ENCODE measurements around the gene TAS2R8. TPM values are rescaled to one million over a fixed set of nuclear protein-coding genes. Genes with fewer than 3 reads are reported as not detected.

The TAS2R8 gene
- total RNA-seq, 1 experiment from 2014 or later, result not detected

DNA sequence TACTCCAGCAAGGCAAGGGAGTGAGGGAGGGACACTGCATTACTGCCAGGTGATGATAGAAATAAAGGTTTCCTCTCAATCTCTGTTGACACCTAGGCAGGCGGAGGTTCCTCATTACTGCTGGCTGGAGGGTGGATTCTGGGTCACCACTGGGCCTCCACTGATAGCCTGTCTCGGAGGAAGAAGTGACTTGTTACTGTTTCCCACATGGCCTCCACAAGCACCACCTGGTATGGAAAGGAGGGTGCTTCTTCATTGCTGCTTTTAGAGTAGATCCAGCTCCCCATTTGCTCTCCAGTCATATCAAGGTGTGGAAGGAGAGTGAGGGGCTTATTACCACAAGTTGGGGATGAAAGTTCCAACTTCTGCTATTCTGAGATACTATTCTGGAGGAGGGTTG lies 35.8 kb upstream of the TAS2R8 start:
- RAD21 ChIA-PET (ENCODE audit: low non-redundant PET in 1 of 2, low total read pairs in 2 of 2, uncharacterized antibody in 2 of 2, unreplicated experiment in 2 of 2), result no interaction called here

More for the DNA sequence above, 35.8 kb upstream of the TAS2R8 start:
- H3K27ac ChIP-seq (ENCODE audit: low read depth, low read length), result no peak overlapping the region
- no peak overlapping the region for H2AFZ ChIP-seq (ENCODE audit: low read depth, low read length, poor library complexity, severe bottlenecking)
- ATAC-seq (no peak), DNase-seq (ENCODE audit: low read depth, low spot score) (no peak)
- CTCF ChIA-PET, result no interaction called here
- no peaks in the 10 kb centered on the region for H3K79me2 ChIP-seq (ENCODE audit: insufficient read depth, low read length)
- no peaks in the 10 kb centered on the region for H3K9me2 ChIP-seq (ENCODE audit: insufficient read depth)
- no peak overlapping the region for H3K4me3 ChIP-seq (replicated peaks in 1 of 2; ENCODE audit: low read depth in 1 of 2, low read length in 2 of 2)
- no peaks in the 10 kb centered on the region for H3K27me3 ChIP-seq (ENCODE audit: insufficient read depth, low read length)
- no peaks in the 10 kb centered on the region for H3K9me3 ChIP-seq (ENCODE audit: control insufficient read depth in 1 of 2, insufficient read depth in 1 of 2, low read depth in 1 of 2, low read length in 2 of 2)
- H4K20me1 ChIP-seq (ENCODE audit: insufficient read depth), result no peaks in the 10 kb centered on the region
- H3K9ac ChIP-seq (ENCODE audit: low read length), result no peak overlapping the region
- no peaks in the 10 kb centered on the region for H3K36me3 ChIP-seq (ENCODE audit: control insufficient read depth in 1 of 2, insufficient read depth in 2 of 2, low read length in 2 of 2)
- BruUV-seq (replicated peaks), result no TSS peak
- H3K4me1 ChIP-seq (ENCODE audit: control insufficient read depth in 1 of 2, insufficient read depth in 2 of 2, low read length in 2 of 2), result no peaks in the 10 kb centered on the region
- H3K4me2 ChIP-seq (ENCODE audit: low read length), result no peak overlapping the region
- TF ChIP-seq SRF (IDR thresholded peaks at IDR 0.05; ENCODE audit: low read depth) (no peak), CBX3 (IDR thresholded peaks at IDR 0.05; ENCODE audit: low read depth) (no peak), JUND (IDR thresholded peaks at IDR 0.05) (no peak), SIN3A (IDR thresholded peaks at IDR 0.05; ENCODE audit: low read depth) (no peak), RAD21 (IDR thresholded peaks at IDR 0.05; ENCODE audit: low read depth) (no peak), POLR2A (IDR thresholded peaks at IDR 0.05; ENCODE audit: borderline replicate concordance, extremely low read depth, insufficient read depth, insufficient read length) (no peak), SP1 (IDR thresholded peaks at IDR 0.05; ENCODE audit: low read depth) (no peak), EGR1 (IDR thresholded peaks at IDR 0.05; ENCODE audit: low read depth) (no peak), EZH2phosphoT487 (IDR thresholded peaks at IDR 0.05; ENCODE audit: borderline replicate concordance) (no peak)
- TF ChIP-seq, protein P1, sequence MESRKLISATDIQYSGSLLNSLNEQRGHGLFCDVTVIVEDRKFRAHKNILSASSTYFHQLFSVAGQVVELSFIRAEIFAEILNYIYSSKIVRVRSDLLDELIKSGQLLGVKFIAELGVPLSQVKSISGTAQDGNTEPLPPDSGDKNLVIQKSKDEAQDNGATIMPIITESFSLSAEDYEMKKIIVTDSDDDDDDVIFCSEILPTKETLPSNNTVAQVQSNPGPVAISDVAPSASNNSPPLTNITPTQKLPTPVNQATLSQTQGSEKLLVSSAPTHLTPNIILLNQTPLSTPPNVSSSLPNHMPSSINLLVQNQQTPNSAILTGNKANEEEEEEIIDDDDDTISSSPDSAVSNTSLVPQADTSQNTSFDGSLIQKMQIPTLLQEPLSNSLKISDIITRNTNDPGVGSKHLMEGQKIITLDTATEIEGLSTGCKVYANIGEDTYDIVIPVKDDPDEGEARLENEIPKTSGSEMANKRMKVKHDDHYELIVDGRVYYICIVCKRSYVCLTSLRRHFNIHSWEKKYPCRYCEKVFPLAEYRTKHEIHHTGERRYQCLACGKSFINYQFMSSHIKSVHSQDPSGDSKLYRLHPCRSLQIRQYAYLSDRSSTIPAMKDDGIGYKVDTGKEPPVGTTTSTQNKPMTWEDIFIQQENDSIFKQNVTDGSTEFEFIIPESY (IDR thresholded peaks at IDR 0.05; ENCODE audit: extremely low read depth, insufficient replicate concordance, low read length), result no peak
- TF ChIP-seq, protein P2, sequence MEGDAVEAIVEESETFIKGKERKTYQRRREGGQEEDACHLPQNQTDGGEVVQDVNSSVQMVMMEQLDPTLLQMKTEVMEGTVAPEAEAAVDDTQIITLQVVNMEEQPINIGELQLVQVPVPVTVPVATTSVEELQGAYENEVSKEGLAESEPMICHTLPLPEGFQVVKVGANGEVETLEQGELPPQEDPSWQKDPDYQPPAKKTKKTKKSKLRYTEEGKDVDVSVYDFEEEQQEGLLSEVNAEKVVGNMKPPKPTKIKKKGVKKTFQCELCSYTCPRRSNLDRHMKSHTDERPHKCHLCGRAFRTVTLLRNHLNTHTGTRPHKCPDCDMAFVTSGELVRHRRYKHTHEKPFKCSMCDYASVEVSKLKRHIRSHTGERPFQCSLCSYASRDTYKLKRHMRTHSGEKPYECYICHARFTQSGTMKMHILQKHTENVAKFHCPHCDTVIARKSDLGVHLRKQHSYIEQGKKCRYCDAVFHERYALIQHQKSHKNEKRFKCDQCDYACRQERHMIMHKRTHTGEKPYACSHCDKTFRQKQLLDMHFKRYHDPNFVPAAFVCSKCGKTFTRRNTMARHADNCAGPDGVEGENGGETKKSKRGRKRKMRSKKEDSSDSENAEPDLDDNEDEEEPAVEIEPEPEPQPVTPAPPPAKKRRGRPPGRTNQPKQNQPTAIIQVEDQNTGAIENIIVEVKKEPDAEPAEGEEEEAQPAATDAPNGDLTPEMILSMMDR (IDR thresholded peaks at IDR 0.05 in 2 of 3, conservative IDR thresholded peaks at IDR 0.05 in 1 of 3; ENCODE audit: borderline replicate concordance in 1 of 3, insufficient read depth in 1 of 3, low read depth in 2 of 3, low read length in 2 of 3), result no peak
- intact Hi-C loops (cut with micrococcal nuclease), result no loop called here
- POLR2A ChIA-PET, result no interaction called here
